Prostate gland (tissue), 2 donors: ENCODE data around the gene SMIM14.

ENCODE experiments used
- POLR2A ChIP-seq: fragments of 450-650 bp; IDR thresholded peaks from one replicate; pipeline ENCODE4 v1.6.1; 2016; ENCODE audit warnings: antibody characterized with exemption, mild to moderate bottlenecking
- TF ChIP-seq, protein P1 (sequence below), 4 experiments: fragments of 200-600 bp in 2 of 4; fragments of 450-650 bp in 2 of 4; sonication (generic) in 2 of 4; IDR thresholded peaks; 1 replicate in 3 of 4; 2 replicates in 1 of 4; pipeline ENCODE4 v1.5.1; 2016 to 2019; ENCODE audit warnings: antibody characterized with exemption in 4 of 4, mild to moderate bottlenecking in 2 of 4, moderate library complexity in 2 of 4

DNA sequence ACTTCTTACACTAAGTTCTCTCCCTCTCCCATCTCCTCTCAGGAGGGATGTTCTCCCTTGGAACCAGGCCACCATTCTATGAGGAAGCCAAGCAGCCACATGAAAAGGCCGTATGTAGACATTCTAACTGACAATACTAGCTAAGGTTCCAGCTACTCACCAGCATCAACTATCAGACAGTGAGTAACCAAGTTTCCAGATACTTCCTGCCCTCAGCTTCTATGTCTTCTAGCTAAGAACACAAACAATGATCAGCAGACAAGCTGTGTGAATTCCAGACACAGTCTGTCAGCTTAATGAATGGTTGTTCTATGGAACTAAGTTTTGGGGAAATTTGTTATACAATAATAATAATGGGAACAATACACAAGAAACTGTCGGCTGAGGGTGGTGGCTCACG is 50.8 kb downstream of the SMIM14 start:
- TF ChIP-seq POLR2A = no peak
- TF ChIP-seq, protein P1, sequence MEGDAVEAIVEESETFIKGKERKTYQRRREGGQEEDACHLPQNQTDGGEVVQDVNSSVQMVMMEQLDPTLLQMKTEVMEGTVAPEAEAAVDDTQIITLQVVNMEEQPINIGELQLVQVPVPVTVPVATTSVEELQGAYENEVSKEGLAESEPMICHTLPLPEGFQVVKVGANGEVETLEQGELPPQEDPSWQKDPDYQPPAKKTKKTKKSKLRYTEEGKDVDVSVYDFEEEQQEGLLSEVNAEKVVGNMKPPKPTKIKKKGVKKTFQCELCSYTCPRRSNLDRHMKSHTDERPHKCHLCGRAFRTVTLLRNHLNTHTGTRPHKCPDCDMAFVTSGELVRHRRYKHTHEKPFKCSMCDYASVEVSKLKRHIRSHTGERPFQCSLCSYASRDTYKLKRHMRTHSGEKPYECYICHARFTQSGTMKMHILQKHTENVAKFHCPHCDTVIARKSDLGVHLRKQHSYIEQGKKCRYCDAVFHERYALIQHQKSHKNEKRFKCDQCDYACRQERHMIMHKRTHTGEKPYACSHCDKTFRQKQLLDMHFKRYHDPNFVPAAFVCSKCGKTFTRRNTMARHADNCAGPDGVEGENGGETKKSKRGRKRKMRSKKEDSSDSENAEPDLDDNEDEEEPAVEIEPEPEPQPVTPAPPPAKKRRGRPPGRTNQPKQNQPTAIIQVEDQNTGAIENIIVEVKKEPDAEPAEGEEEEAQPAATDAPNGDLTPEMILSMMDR (IDR thresholded peaks at IDR 0.05) = no peak
